ENCODE measurements around the gene TCFL5. TPM values are rescaled to one million over a fixed set of nuclear protein-coding genes. Genes with fewer than 3 reads are reported as not detected.

TCFL5 gene
- total RNA-seq, 1 donor from 2014 or later: 12.2 TPM

GRCh38 chr20:62818592-62819493 is 42.8 kb downstream of the TCFL5 start:
- Mint-ChIP-seq H3K27ac (peak overlapping the region; percentile 92), H3K36me3 (peaks cover 3% of the 10 kb centered on the region), H3K4me1 (peaks cover 40% of the 10 kb centered on the region), H3K9me3 (no peaks in the 10 kb centered on the region), H3K4me3 (peak overlapping the region; percentile 71), H3K27me3 (ENCODE audit: low read depth) (no peaks in the 10 kb centered on the region)
- peak in 1 of 2 experiments; percentile 76 for DNase-seq (ENCODE audit: low spot score in 2 of 2, unreplicated experiment in 2 of 2)
- no peak for TF ChIP-seq CTCF (IDR thresholded peaks at IDR 0.05; ENCODE audit: unreplicated experiment)

- no peak for TF ChIP-seq CTCF (IDR thresholded peaks at IDR 0.05; ENCODE audit: unreplicated experiment)
- peak overlapping the region; percentile 71 for H3K4me3 Mint-ChIP-seq
- no peaks in the 10 kb centered on the region for H3K9me3 Mint-ChIP-seq
- peak overlapping the region; percentile 92 for H3K27ac Mint-ChIP-seq
- peaks cover 39% of the 10 kb centered on the region for H3K4me1 Mint-ChIP-seq
- peaks cover 3% of the 10 kb centered on the region for H3K36me3 Mint-ChIP-seq
- H3K27me3 Mint-ChIP-seq (ENCODE audit: low read depth): no peaks in the 10 kb centered on the region
- no peak for DNase-seq (ENCODE audit: low spot score in 2 of 2, unreplicated experiment in 2 of 2)
Observed at GRCh38 chr20:62817975-62818591, 43.5 kb downstream of the TCFL5 start.

- H3K9me3 Mint-ChIP-seq: no peaks in the 10 kb centered on the region
- H3K4me1 Mint-ChIP-seq: peaks cover 35% of the 10 kb centered on the region
- no peaks in the 10 kb centered on the region for H3K27me3 Mint-ChIP-seq (ENCODE audit: low read depth)
- H3K4me3 Mint-ChIP-seq: peak within 1 kb of the TSS; percentile 74
- peak in 1 of 2 experiments; percentile 64 for DNase-seq (ENCODE audit: low spot score in 2 of 2, unreplicated experiment in 2 of 2)
- H3K36me3 Mint-ChIP-seq: peaks cover 3% of the 10 kb centered on the region
- H3K27ac Mint-ChIP-seq: peak within 1 kb of the TSS; percentile 93
- TF ChIP-seq CTCF (IDR thresholded peaks at IDR 0.05; ENCODE audit: unreplicated experiment): no peak
Observed at GRCh38 chr20:62816884-62817873, 44.4 kb downstream of the TCFL5 start, which contains the start of gene COL9A3. Gene COL9A3 (plus strand): TSS chr20:62817050. CDS start chr20:62817065, 15 bp downstream.

GRCh38 chr20:62816031-62816883 is 45.4 kb downstream of the TCFL5 start:
- peak overlapping the region; percentile 93 for H3K27ac Mint-ChIP-seq

More at GRCh38 chr20:62816031-62816883, 45.4 kb downstream of the TCFL5 start:
- H3K9me3 Mint-ChIP-seq: no peaks in the 10 kb centered on the region
- H3K36me3 Mint-ChIP-seq: peaks cover 6% of the 10 kb centered on the region
- DNase-seq (ENCODE audit: low spot score in 2 of 2, unreplicated experiment in 2 of 2): peak in 1 of 2 experiments; percentile 73
- peak overlapping the region; percentile 74 for H3K4me3 Mint-ChIP-seq
- no peak for TF ChIP-seq CTCF (IDR thresholded peaks at IDR 0.05; ENCODE audit: unreplicated experiment)
- no peaks in the 10 kb centered on the region for H3K27me3 Mint-ChIP-seq (ENCODE audit: low read depth)
- H3K4me1 Mint-ChIP-seq: peaks cover 35% of the 10 kb centered on the region

Data from mesothelial cell of epicardium (in vitro differentiated cells).